Measurements from ENCODE around the gene HIC2. TPM values are rescaled to one million over a fixed set of nuclear protein-coding genes. Genes with fewer than 3 reads are reported as not detected.
A peak's percentile ranks its signal among the peaks of the same experiment; 100 is the strongest.

Gene HIC2
- total and polyA plus RNA-seq, 2 of the 13 experiments (the other 11 are each of a cell fraction or from before 2014, with no cell fraction given), result 5.0 to 13.7 TPM

GRCh38 chr22:21457023-21457787 is 40.0 kb downstream of the HIC2 start (continued):
- TF ChIP-seq ZNF414 (CRISPR knock-in tag; IDR thresholded peaks at IDR 0.05) (peak; percentile 79), FOXM1 (CRISPR knock-in tag; IDR thresholded peaks at IDR 0.05) (no peak), HNF4A (CRISPR knock-in tag; IDR thresholded peaks at IDR 0.05) (peak; percentile 75), NCOR1 (IDR thresholded peaks at IDR 0.05; ENCODE audit: borderline replicate concordance, low read length) (peak; percentile 43; the same call in 1 of the 2 replicates), SRSF1 (optimal IDR thresholded peaks at IDR 0.05; ENCODE audit: low read depth, low read length) (no peak), DNMT3B (CRISPR knock-in tag; conservative IDR thresholded peaks at IDR 0.05) (no peak), ZNF451 (CRISPR knock-in tag; IDR thresholded peaks at IDR 0.05) (no peak), PHF20 (CRISPR knock-in tag; IDR thresholded peaks at IDR 0.05) (no peak), RARA (CRISPR knock-in tag; IDR thresholded peaks at IDR 0.05) (peak; percentile 61), MEF2D (CRISPR knock-in tag; IDR thresholded peaks at IDR 0.05) (peak; percentile 27; the same call in 1 of the 2 replicates), SAP130 (CRISPR knock-in tag; IDR thresholded peaks at IDR 0.05; ENCODE audit: low read depth) (peak; percentile 86), HOXD1 (CRISPR knock-in tag; IDR thresholded peaks at IDR 0.05) (peak; percentile 81), UBTF (CRISPR knock-in tag; IDR thresholded peaks at IDR 0.05) (peak; percentile 66), ZBTB33 (CRISPR knock-in tag; IDR thresholded peaks at IDR 0.05) (0 out of 2 replicates have a peak, but pooled peaks have one; percentile 39), TCF12 (IDR thresholded peaks at IDR 0.05) (no peak), TCF12 (CRISPR knock-in tag; IDR thresholded peaks at IDR 0.05) (no peak), IKZF5 (CRISPR knock-in tag; IDR thresholded peaks at IDR 0.05) (peak; percentile 76), CCDC6 (CRISPR knock-in tag; IDR thresholded peaks at IDR 0.05) (peak; percentile 43; the same call in 1 of the 2 replicates), BCLAF1 (IDR thresholded peaks at IDR 0.05) (no peak), ZNF3 (CRISPR knock-in tag; IDR thresholded peaks at IDR 0.05) (no peak), ZNF850 (CRISPR knock-in tag; conservative IDR thresholded peaks at IDR 0.05) (no peak), FOXA3 (CRISPR knock-in tag; IDR thresholded peaks at IDR 0.05) (peak; percentile 97)

Data from HepG2 (cell line).